Fibroblast of lung (primary cell): ENCODE measurements around the gene JAZF1. TPM values are rescaled to one million over a fixed set of nuclear protein-coding genes. Genes with fewer than 3 reads are reported as not detected.

ENCODE experiments used
- DNase-seq, 2 donors: peaks; one replicate each; pipeline versions ENCODE4 v3.0.0 to v3.0.0-alpha.2; 2010; ENCODE audit warnings: low read depth in 2 of 2
- H2AFZ ChIP-seq: 2 replicates; pipeline ENCODE4 v1.5.1; 2012; ENCODE audit warnings: low read length, control low read depth, inconsistent platforms
- H3K27ac ChIP-seq: 2 replicates; pipeline ENCODE4 v1.5.1; 2011; ENCODE audit warnings: low read length, control low read depth; ENCODE audit not compliant: insufficient read depth
- H3K27me3 ChIP-seq: 2 replicates; pipeline ENCODE4 v1.5.1; 2011; ENCODE audit warnings: mild to moderate bottlenecking, low read length; ENCODE audit not compliant: control insufficient read depth, insufficient read depth
- H3K36me3 ChIP-seq: 2 replicates; pipeline ENCODE4 v1.5.1; 2011; ENCODE audit warnings: low read length; ENCODE audit not compliant: control insufficient read depth, insufficient read depth
- H3K4me1 ChIP-seq: 2 replicates; pipeline ENCODE4 v1.5.1; 2011; ENCODE audit warnings: low read length; ENCODE audit not compliant: control insufficient read depth, insufficient read depth; ENCODE audit errors: extremely low read depth
- H3K4me2 ChIP-seq: 2 replicates; pipeline ENCODE4 v1.5.1; 2011; ENCODE audit warnings: low read length, control low read depth; ENCODE audit not compliant: insufficient read depth; ENCODE audit errors: extremely low read depth
- H3K4me3 ChIP-seq, 4 experiments: fragments of 200-600 bp in 1 of 4; sonication (generic) in 1 of 4; replicated peaks in 1 of 4; 2 replicates each; pipeline ENCODE4 v1.5.1; 2011 to 2016; ENCODE audit warnings: low read length in 4 of 4, low read depth in 3 of 4, mild to moderate bottlenecking in 3 of 4, control low read depth in 2 of 4, inconsistent platforms in 1 of 4, mixed read lengths in 1 of 4; ENCODE audit not compliant: insufficient read depth in 1 of 4; ENCODE audit errors: control extremely low read depth in 1 of 4
- H3K79me2 ChIP-seq: 2 replicates; pipeline ENCODE4 v1.5.1; 2012; ENCODE audit warnings: mild to moderate bottlenecking, low read length, inconsistent platforms; ENCODE audit not compliant: control insufficient read depth, insufficient read depth
- H3K9ac ChIP-seq: 2 replicates; pipeline ENCODE4 v1.5.1; 2011; ENCODE audit warnings: mild to moderate bottlenecking, low read length, control low read depth; ENCODE audit not compliant: insufficient read depth
- H3K9me3 ChIP-seq: 2 replicates; pipeline ENCODE4 v1.5.1; 2012; ENCODE audit warnings: low read depth, low read length; ENCODE audit not compliant: control insufficient read depth, insufficient read depth
- H4K20me1 ChIP-seq: 2 replicates; pipeline ENCODE4 v1.5.1; 2011; ENCODE audit warnings: low read length; ENCODE audit not compliant: control insufficient read depth, insufficient read depth; ENCODE audit errors: extremely low read depth
- EZH2 ChIP-seq: IDR thresholded peaks from 2 replicates; pipeline ENCODE4 v1.5.1; 2012; ENCODE audit warnings: low read length, control low read depth, mild to moderate bottlenecking; ENCODE audit errors: missing control alignments
- polyA plus RNA-seq, 2 donors: library from polyadenylated mRNA; depleted of rRNA in 1 of 2; stranded (reverse) in 1 of 2; unstranded in 1 of 2; fragments of >200 nt; gene quantifications; 2 replicates each; pipeline ENCODE4 v1.2.1, GENCODE V29; 2011 to 2012; ENCODE audit warnings: missing spikeins in 1 of 2
- total RNA-seq: library from RNA; depleted of rRNA; stranded (reverse); fragments of >200 nt; gene quantifications from 2 replicates; pipeline ENCODE4 v1.2.1, GENCODE V29; 2014
- TF ChIP-seq, protein P1 (sequence below), 2 donors: IDR thresholded peaks in 1 of 2; conservative IDR thresholded peaks in 1 of 2; 1 replicate in 1 of 2; 2 replicates in 1 of 2; pipeline ENCODE4 v1.5.1; 2011 to 2012; ENCODE audit warnings: low read length in 2 of 2, control low read depth in 1 of 2, inconsistent platforms in 1 of 2, low read depth in 1 of 2, mild to moderate bottlenecking in 1 of 2

Gene JAZF1
- total and polyA plus RNA-seq, 2 donors (not counting 1 experiment from before 2014, with no cell fraction given) = 9.1 to 9.3 TPM

DNA sequence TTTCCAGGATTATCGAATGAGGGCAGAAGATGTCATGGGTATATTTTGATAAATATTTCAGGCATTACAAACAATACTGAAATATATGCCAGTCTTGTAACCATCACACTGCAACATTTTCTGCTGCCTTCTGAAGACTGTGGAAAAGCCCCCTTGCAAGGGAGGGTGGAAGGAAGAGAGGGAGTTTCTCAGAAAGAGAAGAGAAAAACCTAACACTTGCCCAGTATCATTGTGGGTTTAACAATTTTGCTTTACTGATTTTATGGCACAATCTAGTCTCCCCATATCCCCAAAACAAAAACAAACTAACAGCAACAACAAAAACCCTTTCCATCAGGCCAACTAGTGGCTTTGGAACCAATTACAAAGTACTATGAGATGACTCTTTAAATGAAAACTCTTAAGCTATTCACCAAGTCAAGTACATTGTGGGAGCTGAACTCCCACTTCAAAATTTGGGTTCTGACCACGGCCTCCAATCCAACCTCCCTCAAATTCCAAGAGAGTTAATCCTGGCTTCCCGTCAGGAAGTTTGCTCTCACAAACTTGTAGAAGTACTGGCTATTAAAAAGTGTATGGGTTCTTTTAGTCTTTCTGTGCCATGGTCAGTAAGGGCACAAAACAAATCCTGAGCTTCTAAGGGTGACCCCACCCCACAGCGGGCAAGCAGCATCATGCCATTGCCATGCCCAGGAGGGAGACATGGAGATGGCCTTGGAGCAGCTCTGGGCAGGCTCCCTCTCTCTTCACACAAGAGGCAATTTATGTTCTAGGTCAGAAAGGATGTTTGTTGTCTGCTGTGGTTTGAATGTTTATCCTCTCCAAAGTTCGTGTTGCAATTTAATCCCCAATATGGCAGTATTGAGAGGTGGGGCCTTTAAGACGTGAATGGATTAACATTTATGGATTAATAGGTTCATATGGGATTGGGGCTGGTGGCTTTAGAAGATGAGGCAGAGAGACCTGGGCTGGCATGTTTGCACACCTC is 96.3 kb downstream of the JAZF1 start:
- no peak overlapping the region for H3K9ac ChIP-seq
- H3K4me2 ChIP-seq = no peak overlapping the region
- no peak for TF ChIP-seq EZH2
- TF ChIP-seq, protein P1, sequence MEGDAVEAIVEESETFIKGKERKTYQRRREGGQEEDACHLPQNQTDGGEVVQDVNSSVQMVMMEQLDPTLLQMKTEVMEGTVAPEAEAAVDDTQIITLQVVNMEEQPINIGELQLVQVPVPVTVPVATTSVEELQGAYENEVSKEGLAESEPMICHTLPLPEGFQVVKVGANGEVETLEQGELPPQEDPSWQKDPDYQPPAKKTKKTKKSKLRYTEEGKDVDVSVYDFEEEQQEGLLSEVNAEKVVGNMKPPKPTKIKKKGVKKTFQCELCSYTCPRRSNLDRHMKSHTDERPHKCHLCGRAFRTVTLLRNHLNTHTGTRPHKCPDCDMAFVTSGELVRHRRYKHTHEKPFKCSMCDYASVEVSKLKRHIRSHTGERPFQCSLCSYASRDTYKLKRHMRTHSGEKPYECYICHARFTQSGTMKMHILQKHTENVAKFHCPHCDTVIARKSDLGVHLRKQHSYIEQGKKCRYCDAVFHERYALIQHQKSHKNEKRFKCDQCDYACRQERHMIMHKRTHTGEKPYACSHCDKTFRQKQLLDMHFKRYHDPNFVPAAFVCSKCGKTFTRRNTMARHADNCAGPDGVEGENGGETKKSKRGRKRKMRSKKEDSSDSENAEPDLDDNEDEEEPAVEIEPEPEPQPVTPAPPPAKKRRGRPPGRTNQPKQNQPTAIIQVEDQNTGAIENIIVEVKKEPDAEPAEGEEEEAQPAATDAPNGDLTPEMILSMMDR (conservative IDR thresholded peaks at IDR 0.05 in 1 of 2, IDR thresholded peaks at IDR 0.05 in 1 of 2; ENCODE audit: low read depth in 1 of 2, low read length in 2 of 2) = no peak
- no peak for DNase-seq
- H2AFZ ChIP-seq = no peak overlapping the region
- H3K4me1 ChIP-seq = peaks cover 2% of the 10 kb centered on the region
- H3K36me3 ChIP-seq = no peaks in the 10 kb centered on the region
- no peaks in the 10 kb centered on the region for H3K27me3 ChIP-seq
- H3K9me3 ChIP-seq = no peaks in the 10 kb centered on the region
- no peaks in the 10 kb centered on the region for H4K20me1 ChIP-seq
- no peak overlapping the region for H3K27ac ChIP-seq
- H3K79me2 ChIP-seq = no peaks in the 10 kb centered on the region
- H3K4me3 ChIP-seq = no peak overlapping the region

DNA sequence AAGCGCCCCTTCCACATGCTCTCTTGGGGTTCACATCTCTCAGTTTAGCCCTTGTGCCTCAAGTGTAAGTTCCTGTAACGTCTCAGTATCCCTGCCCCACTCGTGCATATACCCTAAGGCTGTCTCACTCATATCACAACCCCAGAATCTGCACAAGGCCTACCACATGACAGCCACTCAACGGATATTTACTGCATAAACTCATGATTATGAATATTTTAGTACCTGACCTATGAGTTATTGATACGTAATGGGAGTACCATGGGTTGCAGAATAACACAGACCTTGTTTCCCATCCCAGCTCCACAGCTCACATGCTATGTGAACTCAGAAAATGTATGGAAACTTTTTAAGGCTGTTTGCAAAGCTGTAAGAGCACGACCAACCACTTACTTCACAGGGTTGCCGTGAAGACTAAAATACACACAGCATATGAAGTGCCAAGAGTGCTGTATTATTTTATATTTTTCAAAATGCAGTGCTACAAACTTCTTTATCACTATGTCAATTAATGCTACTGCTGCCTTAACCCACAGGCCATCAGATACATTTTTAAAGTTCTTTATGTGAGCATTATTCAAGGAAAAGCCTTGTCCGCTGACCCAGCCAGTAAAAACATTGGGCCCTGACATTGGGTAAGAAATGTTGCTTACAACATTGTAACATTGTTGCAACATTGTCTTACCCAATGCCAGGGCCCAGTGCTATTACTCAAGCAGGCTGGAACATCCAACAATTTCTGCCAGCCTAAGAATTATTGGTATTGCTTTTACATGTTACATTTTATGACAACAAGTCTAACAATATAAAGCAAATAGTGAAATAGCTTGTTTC is 97.2 kb downstream of the JAZF1 start:
- H3K36me3 ChIP-seq = no peaks in the 10 kb centered on the region
- no peaks in the 10 kb centered on the region for H4K20me1 ChIP-seq
- H3K4me1 ChIP-seq = peaks cover 2% of the 10 kb centered on the region
- H3K27ac ChIP-seq = no peak overlapping the region
- H3K4me2 ChIP-seq = no peak overlapping the region
- H3K4me3 ChIP-seq = no peak overlapping the region
- H3K79me2 ChIP-seq = no peaks in the 10 kb centered on the region
- no peak overlapping the region for H2AFZ ChIP-seq
- H3K9ac ChIP-seq = no peak overlapping the region
- TF ChIP-seq, protein P1 (conservative IDR thresholded peaks at IDR 0.05 in 1 of 2, IDR thresholded peaks at IDR 0.05 in 1 of 2; ENCODE audit: low read depth in 1 of 2, low read length in 2 of 2) = no peak
- TF ChIP-seq EZH2 = no peak
- peak in 1 of 2 donors; percentile 88 for DNase-seq
- H3K9me3 ChIP-seq = no peaks in the 10 kb centered on the region
- no peaks in the 10 kb centered on the region for H3K27me3 ChIP-seq

DNA sequence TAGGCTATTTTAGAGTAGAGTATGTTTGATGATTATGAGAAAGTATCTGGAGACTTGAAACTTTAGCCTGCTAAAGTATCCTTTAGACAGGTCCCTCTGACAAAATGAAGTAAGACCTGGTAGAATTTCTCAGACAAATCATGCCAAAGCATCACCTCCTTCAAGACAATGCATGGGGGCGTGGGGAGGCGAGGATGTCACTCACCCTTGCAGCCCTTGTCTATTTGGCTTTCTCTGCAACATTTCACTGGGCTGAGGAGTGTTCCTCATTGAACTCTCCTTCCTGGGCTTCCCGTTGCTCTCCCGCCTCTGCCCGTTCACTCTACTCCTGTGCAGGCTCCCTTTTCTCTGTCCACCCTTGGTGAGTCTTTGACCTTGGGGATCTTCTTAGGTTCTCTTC is 98.5 kb downstream of the JAZF1 start:
- H2AFZ ChIP-seq = no peak overlapping the region
- H3K4me3 ChIP-seq = no peak overlapping the region
- H3K9me3 ChIP-seq = no peaks in the 10 kb centered on the region
- H3K36me3 ChIP-seq = no peaks in the 10 kb centered on the region
- DNase-seq = no peak
- TF ChIP-seq EZH2 = no peak
- TF ChIP-seq, protein P1 (conservative IDR thresholded peaks at IDR 0.05 in 1 of 2, IDR thresholded peaks at IDR 0.05 in 1 of 2; ENCODE audit: low read depth in 1 of 2, low read length in 2 of 2) = no peak
- H3K79me2 ChIP-seq = no peaks in the 10 kb centered on the region
- H3K27me3 ChIP-seq = no peaks in the 10 kb centered on the region
- H3K9ac ChIP-seq = no peak overlapping the region
- no peaks in the 10 kb centered on the region for H4K20me1 ChIP-seq
- no peak overlapping the region for H3K27ac ChIP-seq
- peaks cover 2% of the 10 kb centered on the region for H3K4me1 ChIP-seq
- no peak overlapping the region for H3K4me2 ChIP-seq
